ENCODE data around the gene DNM2.
A peak's percentile ranks its signal among the peaks of the same experiment; 100 is the strongest.
"Not testable (repeated sequence)": the region's sequence is repeated elsewhere in the genome, so short reads cannot be mapped to it uniquely, and the experiment has no call there.

Gene DNM2

DNA sequence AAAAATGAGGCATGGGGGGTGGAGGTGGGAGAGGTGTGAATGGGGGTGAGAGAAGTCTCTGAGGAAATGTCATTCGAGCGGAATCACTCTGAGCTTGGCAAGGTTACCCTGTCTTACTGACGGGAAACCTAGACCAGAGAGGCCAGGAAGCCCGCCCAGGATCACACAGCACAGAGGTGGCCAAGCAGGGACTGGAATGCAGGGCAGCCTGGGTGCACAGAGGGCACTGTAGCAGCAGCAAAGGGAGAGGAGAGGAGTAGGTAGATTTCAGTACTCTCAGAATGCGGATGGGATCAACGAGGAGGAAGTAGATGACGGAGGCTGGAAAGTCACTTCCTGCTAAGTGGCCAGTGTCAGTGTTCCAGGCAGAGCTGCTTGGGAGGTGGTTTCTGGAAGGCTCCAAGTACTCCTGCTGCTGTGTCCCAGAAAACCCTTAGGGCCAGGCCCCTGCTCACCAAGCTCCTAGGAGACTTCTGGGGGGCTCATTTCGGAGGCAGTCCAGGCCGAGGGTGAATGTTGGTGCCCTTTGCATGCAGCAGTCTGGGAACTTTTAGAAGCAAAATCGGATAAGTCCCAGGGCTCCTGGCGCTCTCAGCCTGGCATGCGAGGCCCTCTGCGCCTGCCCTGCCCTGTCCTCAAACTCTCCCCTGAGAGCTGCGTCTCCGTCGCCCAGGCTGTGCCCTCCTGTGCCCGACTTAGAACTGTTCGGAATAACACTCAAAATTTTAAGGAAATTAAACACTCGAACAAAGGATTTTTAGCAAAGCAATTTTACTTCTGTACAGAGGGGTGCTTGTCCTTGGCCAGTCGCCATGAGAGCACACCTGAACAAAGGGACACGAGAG lies 33.5 kb downstream of the DNM2 start:
- DNase-seq (ENCODE audit: extremely low read depth in 1 of 2, low read depth in 1 of 2): no peak

DNA sequence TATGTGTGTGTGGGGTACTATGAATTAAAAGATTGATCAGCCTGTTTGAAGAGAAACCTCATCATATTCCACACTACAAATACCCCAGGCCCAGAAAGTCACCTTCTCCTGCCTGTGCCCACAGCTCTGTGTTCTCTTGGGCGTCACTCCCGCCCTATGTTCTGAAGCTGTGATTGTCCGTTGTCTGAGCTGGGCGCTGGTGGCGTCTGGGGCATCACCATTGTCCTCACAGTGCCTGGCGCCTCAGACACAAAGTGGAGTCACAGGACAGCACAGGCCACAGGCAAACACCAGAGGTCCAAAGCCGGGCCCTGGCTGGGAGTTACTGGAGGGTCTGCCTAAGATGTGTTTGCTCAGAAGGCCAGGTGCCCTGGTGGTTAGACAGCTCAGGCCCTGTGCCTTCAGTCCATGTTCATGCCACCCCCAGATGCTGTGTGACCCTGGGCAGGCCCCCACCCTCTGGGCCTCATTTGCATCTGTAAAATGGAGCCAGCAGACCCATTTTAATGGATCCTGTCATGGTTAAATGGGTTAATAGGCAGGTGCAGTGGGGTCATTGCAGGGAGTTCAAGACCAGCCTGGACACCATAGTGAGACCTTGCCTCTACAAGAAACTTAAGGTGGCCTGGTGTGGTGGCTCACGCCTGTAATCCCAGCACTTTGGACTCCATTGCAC lies 34.5 kb downstream of the DNM2 start:
- no peak for DNase-seq (ENCODE audit: extremely low read depth in 1 of 2, low read depth in 1 of 2)

DNA sequence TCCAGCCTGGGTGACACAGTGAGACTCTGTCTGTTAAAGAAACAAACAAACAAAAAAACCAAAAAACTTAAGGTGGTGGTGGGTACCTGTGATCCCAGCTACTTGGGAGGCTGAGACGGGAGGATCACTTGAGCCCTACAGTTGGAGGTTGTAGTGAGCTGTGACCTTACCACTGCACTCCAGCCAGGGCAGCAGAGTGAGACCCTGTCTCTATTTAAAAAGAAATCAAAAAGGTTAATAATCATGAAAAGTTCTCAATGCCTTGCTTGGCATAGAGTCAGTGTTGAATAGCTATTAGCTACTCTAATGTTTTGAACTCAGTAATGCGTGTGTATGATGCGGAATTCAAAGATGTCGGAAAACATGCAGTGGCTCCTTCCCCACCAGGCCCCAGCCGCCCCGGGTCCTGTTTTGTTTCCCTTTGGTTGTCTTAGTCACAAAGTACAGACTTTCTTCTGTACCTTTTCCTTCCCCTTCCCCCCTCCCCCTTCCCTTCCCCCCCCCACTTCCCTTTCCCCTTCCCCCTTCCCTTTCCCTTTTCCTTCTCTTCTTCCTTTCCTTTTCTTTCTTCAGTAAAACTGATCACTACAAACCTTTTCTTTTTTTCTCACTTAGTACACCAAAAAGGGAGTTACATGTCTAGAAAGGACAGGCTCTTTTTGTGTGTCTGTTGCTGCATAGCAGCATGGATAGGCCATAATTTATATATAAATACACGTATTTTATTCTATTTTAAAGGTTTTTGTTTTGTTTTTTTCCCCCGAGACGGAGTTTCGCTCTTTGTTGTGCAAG lies 35.2 kb downstream of the DNM2 start:
- DNase-seq (ENCODE audit: extremely low read depth in 1 of 2, low read depth in 1 of 2): no peak

DNA sequence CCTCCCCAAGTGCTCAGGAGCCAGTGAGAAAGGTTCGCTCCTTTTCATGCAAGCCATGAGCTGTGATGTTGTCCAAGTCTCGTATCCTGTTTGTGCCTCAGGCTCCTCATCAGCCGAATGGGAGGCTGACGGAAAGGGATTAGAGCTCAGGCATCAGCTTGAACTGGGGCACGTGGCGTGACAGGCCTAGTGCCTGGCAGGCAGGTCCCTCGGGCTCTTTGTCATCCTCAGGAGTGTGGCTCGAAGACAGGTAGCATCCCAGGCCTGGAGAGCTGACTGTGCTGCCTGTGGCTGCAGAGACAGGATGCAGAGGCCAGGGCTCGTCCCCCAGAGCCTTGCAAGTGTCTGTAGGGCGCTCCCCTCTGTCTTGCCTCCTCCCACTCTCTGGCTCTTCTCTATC lies 38.5 kb downstream of the DNM2 start:
- DNase-seq (ENCODE audit: extremely low read depth in 1 of 2, low read depth in 1 of 2): no peak

DNA sequence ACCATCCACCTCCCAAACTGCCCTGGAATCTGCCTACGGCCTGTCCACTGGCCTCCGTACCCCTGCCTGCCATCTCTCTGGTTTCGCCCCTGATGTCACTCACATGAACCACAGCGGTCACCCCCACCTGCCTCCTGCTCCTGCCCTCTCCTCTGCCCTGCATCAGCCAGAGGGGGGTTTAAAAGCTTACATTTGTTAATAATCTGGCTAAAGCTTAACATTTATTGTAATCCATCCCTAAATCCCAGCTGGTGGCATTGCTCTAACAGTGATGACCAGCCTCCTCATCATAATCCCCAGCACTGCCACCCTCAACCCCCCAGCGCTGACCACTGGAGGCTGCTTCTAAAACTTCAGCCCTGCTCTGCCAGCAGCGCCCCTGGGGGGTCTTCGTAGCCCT lies 38.9 kb downstream of the DNM2 start:
- DNase-seq (ENCODE audit: extremely low read depth in 1 of 2, low read depth in 1 of 2): no peak

DNA sequence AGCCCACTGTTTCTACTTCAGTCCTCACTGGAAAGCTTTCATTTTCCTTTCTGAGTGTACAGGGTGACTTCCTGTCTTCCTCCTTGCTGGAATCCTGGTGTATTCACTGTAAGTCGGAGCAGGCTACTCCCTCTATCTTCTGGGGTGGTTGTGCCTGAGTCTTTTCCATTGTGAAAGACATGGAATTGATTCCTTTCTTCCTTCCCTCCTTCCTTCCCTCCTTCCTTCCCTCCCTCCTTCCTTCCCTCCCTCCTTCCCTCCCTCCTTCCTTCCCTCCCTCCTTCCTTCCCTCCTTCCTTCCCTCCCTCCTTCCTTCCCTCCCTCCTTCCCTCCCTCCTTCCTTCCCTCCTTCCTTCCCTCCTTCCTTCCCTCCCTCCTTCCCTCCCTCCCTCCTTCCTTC lies 40.2 kb downstream of the DNM2 start:
- DNase-seq (ENCODE audit: extremely low read depth in 1 of 2, low read depth in 1 of 2): not testable (repeated sequence)

DNA sequence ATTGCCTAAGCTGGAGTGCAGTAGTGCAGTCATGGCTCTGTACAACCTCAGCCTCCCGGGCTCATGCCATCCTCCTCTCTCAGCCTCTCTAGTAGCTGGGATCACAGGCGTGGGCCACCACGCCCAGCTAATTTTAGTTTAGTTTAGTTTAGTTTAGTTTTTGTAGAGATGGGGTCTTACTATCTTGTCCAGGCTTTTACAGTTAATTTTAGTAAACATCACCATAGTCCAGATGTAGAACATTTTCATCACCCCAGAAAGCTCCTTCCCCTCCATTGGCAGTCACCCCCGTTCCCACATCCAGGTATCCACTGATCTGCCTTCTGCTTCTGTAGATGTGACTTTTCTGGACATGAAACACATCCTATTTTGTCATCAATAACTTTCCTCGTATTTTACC lies 41.1 kb downstream of the DNM2 start:
- no peak for DNase-seq (ENCODE audit: extremely low read depth in 1 of 2, low read depth in 1 of 2)

DNA sequence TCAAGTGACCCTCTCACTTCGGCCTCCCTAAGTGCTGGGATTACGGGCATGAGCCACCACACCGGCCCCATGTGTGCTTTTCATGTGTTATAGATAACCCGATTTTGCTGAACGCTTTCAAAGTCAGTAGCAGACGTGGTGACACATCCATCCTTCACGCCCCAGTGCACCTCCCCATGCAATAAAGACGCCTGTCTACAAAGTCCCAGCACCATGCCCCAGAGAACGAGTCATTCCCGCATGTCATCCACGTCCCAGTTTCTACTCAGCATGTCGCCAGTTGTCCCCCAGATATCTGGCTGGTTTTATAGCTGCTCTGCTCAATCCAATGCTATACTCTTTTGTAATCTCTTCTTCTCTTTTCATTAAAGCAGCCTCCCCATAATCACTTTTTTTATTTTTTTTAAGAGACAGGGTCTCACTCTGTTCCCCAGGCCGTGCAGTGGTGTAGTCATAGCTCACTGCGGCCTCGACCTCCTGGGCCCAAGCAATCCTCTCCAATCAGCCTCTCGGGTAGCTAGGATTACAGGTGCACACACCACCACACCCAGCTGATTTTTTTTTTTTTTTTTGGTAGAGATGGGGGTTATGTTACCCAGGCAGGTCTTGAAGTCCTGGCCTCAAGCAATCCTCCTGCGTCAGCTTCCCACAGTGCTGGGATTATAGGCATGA lies 42.5 kb downstream of the DNM2 start:
- DNase-seq (ENCODE audit: extremely low read depth in 1 of 2, low read depth in 1 of 2): peak in 1 of 2 donors; percentile 9

DNA sequence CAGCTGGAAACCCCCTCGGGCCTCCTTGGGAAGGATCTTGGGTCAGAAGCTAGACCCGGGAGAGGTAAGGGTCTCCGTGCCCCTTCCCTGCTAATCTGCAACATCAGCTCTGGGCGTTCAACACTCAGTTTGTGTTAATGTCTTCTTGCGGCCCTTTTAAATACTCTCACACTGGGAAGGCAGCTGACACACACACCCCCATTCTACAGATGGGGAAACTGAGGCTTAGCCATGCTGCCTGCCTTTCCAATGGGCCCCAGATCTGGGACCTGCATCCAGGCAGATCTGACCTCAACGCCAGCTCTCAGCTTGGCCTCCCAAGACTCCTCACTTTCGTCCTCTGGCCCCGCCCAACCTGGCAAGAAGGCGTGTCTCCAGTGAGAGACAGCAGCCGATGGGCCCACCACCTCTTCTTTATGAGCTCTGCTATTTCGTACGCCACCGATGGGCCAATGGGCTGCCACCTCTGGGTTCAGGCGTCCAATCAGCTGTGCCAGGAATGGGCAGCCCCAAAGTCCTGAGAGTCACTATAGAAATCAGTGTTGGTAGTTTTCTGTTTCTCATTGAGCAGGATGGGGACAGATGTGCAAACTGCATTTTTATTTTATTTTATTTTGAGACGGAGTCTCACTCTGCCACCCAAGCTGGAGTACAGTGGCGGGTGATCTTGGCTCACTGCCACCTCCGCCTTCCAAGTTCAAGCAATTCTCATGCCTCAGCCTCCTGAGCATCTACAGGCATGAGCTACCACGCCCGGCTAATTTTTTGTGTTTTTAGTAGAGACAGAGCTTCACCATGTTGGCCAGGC lies 43.8 kb downstream of the DNM2 start:
- DNase-seq (ENCODE audit: extremely low read depth in 1 of 2, low read depth in 1 of 2): no peak

DNA sequence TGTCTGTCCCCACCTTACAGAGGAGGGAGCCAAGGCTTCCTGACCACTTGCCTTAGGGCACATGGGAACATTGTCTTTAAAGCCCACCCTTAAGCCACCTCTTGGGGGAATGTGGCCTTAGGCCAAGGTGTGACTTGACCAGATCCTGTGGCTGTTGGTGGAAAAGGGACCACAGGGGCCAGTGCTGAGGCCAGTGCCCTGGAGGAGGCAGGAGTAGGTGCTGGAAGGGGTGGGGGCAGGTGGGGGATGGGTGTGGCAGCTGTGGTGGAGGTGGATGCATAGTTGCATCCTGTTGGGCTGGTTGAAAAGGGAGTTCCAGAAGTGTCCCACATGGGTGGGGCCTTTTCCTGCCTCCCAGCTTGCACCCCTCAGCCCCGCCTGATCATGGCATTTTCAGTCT lies 44.8 kb downstream of the DNM2 start:
- DNase-seq (ENCODE audit: extremely low read depth in 1 of 2, low read depth in 1 of 2): no peak

DNA sequence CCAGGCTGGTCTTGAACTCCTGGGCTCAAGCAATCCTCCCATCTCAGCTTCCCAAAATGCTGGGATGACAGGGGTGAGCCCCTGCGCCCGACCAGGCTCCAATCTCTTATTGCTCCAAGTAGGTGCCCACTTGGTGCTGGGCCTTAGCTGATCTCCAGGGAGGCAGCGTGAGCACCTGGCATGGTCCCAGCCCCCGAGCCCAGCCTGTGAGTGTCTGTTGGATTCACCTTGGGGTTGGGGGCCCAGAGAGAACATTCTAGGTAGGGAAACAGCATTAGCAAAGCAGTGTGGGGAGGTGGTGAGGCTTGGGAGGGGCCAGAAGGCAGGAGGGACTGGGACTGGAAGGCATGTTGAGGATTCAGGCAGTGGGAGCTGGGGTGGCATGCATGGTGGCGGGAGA lies 45.5 kb downstream of the DNM2 start:
- DNase-seq (ENCODE audit: extremely low read depth in 1 of 2, low read depth in 1 of 2): no peak

DNA sequence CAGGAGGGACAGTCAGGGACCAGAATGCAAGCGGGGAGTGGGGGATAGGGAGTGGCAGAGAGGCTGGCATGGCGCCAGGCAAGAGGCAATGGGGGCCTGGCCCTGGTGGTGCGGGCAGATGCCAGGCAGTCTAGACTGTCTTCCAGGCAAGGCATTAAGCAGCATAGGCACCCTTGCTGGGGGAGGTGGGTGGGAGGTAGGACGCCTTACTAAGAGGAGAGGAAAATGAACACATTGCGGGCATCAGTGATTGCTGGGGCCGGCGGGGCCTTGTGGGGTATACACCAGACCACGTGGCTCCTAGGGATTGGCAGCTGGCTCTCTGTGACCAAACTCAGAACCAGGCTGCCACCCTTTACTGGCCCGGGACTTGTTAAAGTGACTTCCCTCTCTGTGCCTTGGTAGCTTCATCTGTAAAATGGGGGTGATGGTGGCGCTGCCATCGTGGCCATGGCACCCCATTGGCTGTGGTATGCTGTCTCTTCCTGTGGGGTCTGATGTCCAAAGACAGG lies 46.0 kb downstream of the DNM2 start:
- no peak for DNase-seq (ENCODE audit: extremely low read depth in 1 of 2, low read depth in 1 of 2)

DNA sequence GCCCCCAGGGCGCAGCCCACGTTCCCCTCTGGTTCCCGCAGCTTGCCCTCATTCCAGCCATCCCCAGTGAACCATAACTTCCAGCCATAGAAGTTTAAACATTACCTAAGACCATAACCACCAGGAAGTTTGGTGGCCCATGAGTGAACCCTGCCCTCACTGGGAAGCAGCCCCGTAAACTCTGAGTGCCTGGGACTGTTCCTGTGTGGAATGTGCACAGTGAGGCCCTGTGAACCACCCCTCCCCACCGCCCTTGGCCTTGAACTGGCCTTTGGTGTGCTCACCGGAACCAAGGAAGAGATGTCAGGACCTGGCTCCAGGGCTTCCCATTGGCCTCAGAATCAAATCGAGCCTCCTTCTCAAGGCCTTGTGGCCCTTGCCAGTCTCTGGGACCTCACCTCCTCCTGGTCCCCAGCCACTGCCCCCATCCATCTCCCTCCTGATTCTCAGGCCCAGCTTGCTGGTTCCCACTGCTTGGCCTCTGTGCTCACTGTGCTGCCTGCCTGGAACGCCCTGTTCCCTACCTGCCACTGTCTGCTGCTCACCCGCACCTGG lies 46.5 kb downstream of the DNM2 start:
- DNase-seq (ENCODE audit: extremely low read depth in 1 of 2, low read depth in 1 of 2): no peak

DNA sequence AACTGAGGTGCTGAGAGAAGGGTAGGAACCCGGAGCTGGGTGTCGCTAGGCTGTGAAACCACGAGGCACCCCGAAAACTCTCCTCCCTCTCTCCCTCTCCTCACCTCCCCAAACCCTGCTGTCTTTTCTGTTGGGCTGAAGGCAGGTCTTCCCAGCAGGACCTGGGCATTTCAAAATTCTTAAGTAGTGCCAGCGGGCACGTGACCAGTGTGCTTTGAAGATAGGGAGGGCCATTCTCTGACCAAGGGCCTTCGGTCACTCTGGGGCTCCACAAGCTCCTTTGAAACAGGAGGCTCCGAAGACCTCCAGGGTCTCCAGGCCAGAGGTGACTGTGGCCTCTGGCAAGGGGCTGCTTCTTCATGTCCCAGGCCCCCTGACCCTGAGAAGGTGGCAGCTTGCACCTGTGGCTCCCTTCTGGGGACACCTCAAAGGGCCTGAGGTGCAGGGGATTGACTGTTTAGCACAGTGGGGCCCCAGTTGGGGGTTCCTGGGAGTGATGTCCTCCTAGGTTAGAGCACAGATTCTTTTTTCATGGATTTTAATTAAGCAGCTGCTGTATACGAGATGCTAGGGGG lies 48.3 kb downstream of the DNM2 start:
- DNase-seq (ENCODE audit: extremely low read depth in 1 of 2, low read depth in 1 of 2): no peak

DNA sequence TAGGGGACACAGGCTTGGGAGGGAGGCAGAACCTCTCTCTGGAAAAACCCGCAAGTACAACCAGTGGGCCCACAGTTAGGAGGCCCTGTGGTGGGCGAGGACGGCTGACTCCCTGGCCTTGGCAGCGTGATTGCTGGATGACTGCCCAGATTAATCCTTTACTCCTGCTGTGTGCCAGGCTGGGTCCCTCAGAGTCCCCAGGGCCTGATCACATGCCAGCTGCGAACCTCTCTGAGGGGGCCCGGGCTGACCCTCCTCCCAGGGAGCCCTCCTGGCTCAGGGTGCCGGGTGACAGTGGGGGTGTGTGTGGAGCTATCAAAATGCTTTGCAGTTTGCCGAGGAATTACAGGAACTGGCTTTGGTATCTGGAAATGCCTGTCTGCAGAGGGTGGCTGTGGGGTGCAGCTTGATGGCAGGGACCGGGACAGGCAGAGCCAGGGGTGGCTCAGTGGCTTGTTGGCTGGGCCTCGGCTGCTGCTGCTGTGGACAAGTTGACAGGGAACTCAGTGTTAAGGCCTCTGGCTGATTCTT lies 48.9 kb downstream of the DNM2 start:
- DNase-seq (ENCODE audit: extremely low read depth in 1 of 2, low read depth in 1 of 2): no peak

DNA sequence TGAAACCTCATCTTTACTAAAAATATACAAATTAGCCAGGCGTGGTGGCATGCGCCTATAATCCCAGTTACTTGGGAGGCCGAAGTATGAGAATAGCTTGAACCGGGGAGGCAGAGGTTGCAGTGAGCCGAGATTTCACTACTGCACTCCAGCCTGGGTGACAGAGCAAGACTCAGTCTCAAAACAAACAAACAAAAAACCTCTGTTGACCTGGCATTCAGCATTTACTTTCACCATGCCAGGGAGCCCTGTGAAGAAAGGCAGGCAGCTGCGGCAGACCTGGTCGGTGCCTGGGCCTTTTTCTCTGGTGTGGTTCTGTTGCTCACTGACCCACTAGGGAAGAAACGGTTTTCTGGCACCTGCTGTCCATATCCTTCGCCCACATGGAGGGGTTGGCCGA lies 49.8 kb downstream of the DNM2 start:
- no peak for DNase-seq (ENCODE audit: extremely low read depth in 1 of 2, low read depth in 1 of 2)

DNA sequence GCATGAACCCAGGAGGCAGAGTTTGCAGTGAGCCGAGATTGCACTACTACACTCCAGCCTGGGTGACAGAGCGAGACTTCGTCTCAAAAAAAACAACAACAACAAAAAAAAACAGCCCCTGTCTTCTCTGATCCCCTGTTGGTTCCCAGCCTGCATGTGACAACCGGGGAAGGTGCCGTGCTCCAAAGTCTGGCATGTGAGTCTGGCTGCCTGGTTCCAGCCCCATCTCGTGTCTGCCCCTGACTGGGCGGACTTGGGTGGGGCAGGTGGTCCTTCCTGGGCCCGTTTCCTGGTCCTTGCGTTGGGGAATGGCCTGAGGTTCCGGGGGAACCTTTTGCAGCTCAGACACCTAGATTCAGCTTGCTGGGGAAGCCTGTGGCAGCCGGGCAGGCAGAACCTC lies 50.5 kb downstream of the DNM2 start:
- DNase-seq (ENCODE audit: extremely low read depth in 1 of 2, low read depth in 1 of 2): no peak

DNA sequence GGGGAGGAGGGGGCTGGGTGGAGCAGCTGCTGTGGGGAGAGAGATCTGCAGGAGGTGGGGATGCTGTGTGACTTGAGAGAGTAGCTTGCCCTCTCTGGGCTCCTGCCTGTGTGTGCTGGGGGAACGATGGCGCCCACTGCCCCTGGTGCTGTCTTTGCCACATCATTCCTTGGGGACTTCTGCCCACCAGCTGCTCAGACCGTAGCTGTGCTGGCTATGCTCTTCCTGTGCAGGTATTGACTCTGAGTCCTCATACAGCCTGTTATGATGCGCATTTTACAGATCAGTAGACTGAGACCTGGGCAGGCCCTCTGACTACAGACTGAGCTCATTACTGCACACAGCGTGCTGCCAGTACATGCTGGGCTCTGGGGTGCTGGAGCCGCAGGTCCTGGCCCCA lies 51.1 kb downstream of the DNM2 start:
- no peak for DNase-seq (ENCODE audit: extremely low read depth in 1 of 2, low read depth in 1 of 2)

Measured in activated CD8-positive, alpha-beta memory T cell treated with anti-CD3 and anti-CD28 coated beads for 1 hour (primary cell).